ENCODE data around the gene KCNQ4.

KCNQ4 gene

GRCh38 chr1:40868051-40868723 lies 84.6 kb downstream of the KCNQ4 start:
- DNase-seq, result no peak

- no peak for DNase-seq
Observed at GRCh38 chr1:40870135-40870728, 86.6 kb downstream of the KCNQ4 start.

DNA sequence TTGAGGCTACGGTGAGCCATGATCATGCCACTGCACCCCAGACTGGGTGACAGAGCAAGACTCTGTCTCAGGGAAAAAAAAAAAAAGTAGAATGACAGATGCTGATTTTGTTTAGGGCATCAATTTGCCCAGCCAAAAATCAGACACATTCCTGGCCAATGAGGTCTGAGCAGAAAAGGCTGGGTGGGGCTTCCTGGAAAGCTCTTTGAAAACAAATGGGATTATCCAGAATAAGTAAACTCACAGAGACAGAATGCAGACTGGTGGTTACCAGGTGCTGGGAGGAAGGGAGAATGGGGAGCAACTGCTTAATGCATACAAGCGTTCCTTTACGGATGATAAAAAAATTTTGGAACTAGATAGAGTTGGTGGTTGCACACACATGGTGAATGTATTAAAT lies 88.7 kb downstream of the KCNQ4 start:
- DNase-seq, result no peak

- no peak for DNase-seq
Observed at GRCh38 chr1:40873863-40874472, 90.4 kb downstream of the KCNQ4 start.

DNA sequence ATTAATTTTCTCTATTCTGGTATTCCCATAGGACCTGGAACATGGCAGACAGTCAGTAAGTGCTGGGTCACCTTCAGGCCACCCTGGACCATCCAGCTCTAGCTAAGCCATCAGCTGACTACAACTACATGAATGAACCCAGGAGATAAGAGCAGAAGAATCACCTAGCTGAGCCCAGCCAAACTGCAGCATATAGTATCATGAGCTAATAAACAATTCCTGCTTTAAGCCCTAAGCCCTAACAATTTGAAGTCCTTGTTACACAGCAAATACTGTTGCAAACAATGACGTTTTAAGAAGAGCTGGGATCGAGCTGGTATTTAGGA lies 92.8 kb downstream of the KCNQ4 start:
- DNase-seq, result no peak

DNA sequence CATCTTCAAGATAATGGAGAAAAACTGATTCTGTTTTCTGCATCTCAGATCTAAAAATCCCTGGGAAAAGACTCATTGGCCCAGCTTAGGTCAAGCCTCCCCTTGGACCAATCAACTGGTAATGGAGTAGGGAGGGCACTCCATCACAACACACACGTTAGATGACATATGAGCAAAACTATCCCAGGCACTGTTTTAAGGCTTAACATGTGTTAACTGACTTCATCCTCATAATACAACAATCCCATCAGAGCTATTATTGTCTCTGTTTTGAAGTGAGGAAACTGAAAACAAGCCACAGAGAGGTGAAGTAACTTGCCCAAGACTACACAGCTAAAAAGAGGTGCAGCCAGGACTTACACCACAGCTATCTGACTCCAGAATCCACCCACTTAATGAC lies 93.3 kb downstream of the KCNQ4 start:
- DNase-seq, result no peak

- no peak for DNase-seq
Observed at GRCh38 chr1:40877698-40878097, 94.1 kb downstream of the KCNQ4 start.

- DNase-seq, result no peak
Observed at GRCh38 chr1:40878906-40879305, 95.3 kb downstream of the KCNQ4 start.

DNA sequence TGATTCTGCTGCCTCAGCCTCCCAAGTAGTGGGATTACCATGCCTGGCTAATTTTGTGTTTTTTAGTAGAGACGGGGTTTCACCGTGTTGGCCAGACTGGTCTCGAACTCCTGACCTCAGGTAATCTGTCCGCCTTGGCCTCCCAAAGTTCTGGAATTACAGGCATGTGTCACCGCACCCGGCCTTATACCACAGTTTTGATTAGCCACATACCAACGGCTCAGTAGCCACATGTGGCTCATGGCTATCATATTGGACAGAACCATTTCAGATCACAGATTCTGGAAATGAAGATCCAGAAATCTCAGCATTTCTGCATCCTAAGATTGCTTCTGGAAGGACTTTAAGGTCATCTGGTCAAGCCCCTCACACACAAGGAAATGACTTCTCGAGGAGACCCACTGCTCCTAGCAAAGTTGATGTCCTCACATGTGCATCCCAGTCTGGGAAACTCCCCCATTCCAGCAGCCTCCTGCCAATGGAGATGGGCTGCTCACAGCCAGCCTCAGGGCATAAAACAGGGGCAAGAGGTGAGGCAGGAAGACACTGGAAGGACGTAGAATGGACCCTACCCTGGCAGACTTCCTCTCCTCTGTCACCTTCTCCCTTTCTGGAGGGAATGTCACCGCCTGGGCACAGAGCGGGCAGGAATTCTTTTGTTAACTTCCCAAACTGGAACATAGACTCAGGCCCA lies 96.0 kb downstream of the KCNQ4 start:
- DNase-seq, result no peak

DNA sequence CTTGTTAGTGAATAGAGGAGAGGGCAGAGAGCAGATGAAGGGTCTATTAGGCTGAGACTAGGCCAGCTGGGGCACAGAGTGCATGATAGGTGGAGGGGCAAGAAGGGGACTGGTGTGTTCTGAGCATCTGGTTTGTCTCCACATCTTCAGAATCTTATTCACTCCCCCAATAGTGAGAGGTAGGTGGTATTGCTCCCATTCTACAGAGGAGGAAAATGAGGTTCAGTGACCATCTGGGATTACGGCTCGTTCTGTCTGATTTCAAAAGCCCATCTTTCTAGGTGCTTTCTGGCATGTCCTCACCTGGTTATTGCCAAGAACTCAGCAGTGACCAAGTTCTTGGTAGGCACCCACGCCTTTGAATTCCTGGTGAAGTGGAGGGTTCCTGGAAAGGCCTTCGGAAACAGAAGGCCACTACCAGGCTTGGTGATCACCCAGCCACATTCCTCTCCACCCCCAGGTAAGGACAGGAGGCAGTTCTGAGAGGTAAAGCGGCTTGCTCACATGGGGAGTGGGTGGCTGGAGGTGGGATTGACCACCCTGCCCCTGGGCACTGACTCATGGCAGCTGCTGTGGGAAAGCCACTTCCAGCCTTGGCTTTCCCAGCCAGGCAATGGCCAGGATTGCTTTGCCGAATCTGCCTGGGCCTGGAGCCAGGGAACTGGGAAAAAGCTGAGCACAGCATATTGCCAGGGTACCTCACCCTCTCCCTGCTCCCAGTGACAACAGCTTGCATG lies 97.4 kb downstream of the KCNQ4 start:
- DNase-seq, result no peak

GRCh38 chr1:40884055-40884795 lies 100.6 kb downstream of the KCNQ4 start:
- no peak for DNase-seq

- DNase-seq, result no peak
Observed at GRCh38 chr1:40886318-40887011, 102.9 kb downstream of the KCNQ4 start.

DNA sequence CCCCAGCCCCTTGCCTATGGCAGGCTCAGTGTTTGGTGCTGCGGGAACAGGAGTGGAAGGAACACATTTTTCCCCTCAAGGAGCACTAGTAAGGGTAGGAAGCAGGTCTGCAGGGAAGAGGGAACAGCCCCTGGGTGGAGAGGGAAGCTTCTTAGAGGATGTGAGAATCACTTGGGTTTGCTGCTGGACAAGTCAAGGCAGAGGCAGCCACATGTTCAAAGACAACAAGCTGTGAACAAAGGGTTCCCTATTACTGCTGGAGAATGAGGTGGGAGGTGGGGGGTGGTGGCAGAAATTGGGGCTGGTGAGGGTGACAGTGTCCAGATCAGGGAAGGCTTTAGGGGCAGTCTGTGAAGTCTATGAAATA lies 103.4 kb downstream of the KCNQ4 start:
- no peak for DNase-seq

DNA sequence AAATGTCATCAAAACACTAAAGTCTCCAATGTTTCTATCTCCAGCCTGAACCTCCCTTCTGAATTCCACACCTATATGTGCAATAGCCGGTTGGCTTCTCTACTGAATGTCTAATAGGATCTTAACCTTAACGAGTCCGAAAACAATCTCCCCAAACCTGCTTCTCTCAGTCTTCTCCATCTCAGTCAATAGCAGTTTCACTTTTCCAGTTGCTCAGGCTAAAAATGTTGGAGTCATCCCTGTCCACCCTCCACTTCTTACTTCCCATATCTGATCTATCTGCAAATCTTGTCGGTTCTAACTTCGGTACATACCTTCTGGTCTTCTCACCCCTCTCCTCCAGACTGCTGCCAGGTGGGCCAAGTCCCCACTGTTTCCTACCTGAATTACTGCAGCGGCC lies 104.1 kb downstream of the KCNQ4 start:
- no peak for DNase-seq
